Measurements from ENCODE around the gene VDAC1. TPM values are rescaled to one million over a fixed set of nuclear protein-coding genes. Genes with fewer than 3 reads are reported as not detected.
"Not testable (repeated sequence)": the region's sequence is repeated elsewhere in the genome, so short reads cannot be mapped to it uniquely, and the experiment has no call there.

The VDAC1 gene
- total RNA-seq, 4 donors from 2014 or later, result 151 to 220 (median 188) TPM

GRCh38 chr5:133981714-133982113 lies 23.1 kb downstream of the VDAC1 start:
- H3K27me3 ChIP-seq, result no peaks in the 10 kb centered on the region
- TF ChIP-seq POLR2A (IDR thresholded peaks at IDR 0.05) (no peak), CTCF (IDR thresholded peaks at IDR 0.05) (no peak)
- H3K36me3 ChIP-seq, result peaks cover 0 to 98% (median 22%) of the 10 kb centered on the region in 3 donors
- WGBS, 2 donors, result 38 to 63% methylated on average over 1 of the region's 1 CpG
- H3K27ac ChIP-seq, result no peak overlapping the region
- peaks cover 0 to 26% (median 10%) of the 10 kb centered on the region in 3 donors for H3K4me1 ChIP-seq
- intact Hi-C loops (cut with DNase I), result no loop called here
- H3K9me3 ChIP-seq, result no peaks in the 10 kb centered on the region
- no peak overlapping the region for H3K4me3 ChIP-seq
- no peak for DNase-seq

- no peak overlapping the region for H3K4me3 ChIP-seq
- peaks cover 4 to 98% (median 25%) of the 10 kb centered on the region in 3 donors for H3K36me3 ChIP-seq
- no peak for TF ChIP-seq POLR2A (IDR thresholded peaks at IDR 0.05)
- no peak for TF ChIP-seq CTCF (IDR thresholded peaks at IDR 0.05)
- WGBS, 2 donors, result 71 to 81% methylated on average over 7 of the region's 7 CpGs
- H3K9me3 ChIP-seq, result no peaks in the 10 kb centered on the region
- intact Hi-C loops (cut with DNase I), result no loop called here
- H3K27ac ChIP-seq, result no peak overlapping the region
- H3K27me3 ChIP-seq, result no peaks in the 10 kb centered on the region
- H3K4me1 ChIP-seq, result peaks cover 0 to 23% (median 10%) of the 10 kb centered on the region in 3 donors
- no peak for DNase-seq
These were observed 24.1 kb downstream of the VDAC1 start for GRCh38 chr5:133980652-133981051.

GRCh38 chr5:133978943-133979342 lies 25.8 kb downstream of the VDAC1 start:
- intact Hi-C loops (cut with DNase I), result no loop called here
- H3K27me3 ChIP-seq, result no peaks in the 10 kb centered on the region
- no peak for TF ChIP-seq CTCF (IDR thresholded peaks at IDR 0.05)
- no peak for TF ChIP-seq POLR2A (IDR thresholded peaks at IDR 0.05)
- DNase-seq, result no peak
- peaks cover 0 to 23% (median 10%) of the 10 kb centered on the region in 3 donors for H3K4me1 ChIP-seq
- no peaks in the 10 kb centered on the region for H3K9me3 ChIP-seq
- WGBS, 2 donors, result 79 to 86% methylated on average over 3 of the region's 3 CpGs
- H3K27ac ChIP-seq, result no peak overlapping the region
- H3K36me3 ChIP-seq, result peaks cover 18 to 98% (median 42%) of the 10 kb centered on the region in 3 donors
- no peak overlapping the region for H3K4me3 ChIP-seq

- no peak for DNase-seq
- Histone ChIP-seq H3K9me3 (no peaks in the 10 kb centered on the region), H3K4me1 (peaks cover 0 to 23% (median 10%) of the 10 kb centered on the region in 3 donors), H3K4me3 (no peak overlapping the region), H3K36me3 (peaks cover 18 to 98% (median 45%) of the 10 kb centered on the region in 3 donors), H3K27ac (peak overlapping the region in 2 of 4 donors; percentile 1 to 44), H3K27me3 (no peaks in the 10 kb centered on the region)
- intact Hi-C loops (cut with DNase I), result no loop called here
- no peak for TF ChIP-seq POLR2A (IDR thresholded peaks at IDR 0.05)
- TF ChIP-seq CTCF (IDR thresholded peaks at IDR 0.05), result no peak
- 0 to 36% methylated on average over 1 of the region's 1 CpG for WGBS, 2 donors
These were observed 26.9 kb downstream of the VDAC1 start for GRCh38 chr5:133977858-133978257.

GRCh38 chr5:133977161-133977787 lies 27.5 kb downstream of the VDAC1 start:
- WGBS, 2 donors, result 24 to 31% methylated on average over 2 to 5 of the region's 5 CpGs
- Histone ChIP-seq H3K9me3 (no peaks in the 10 kb centered on the region), H3K27ac (peak overlapping the region in 3 of 4 donors; percentile 25 to 51 (median 44)), H3K4me3 (no peak overlapping the region), H3K4me1 (peaks cover 0 to 23% (median 10%) of the 10 kb centered on the region in 3 donors), H3K27me3 (no peaks in the 10 kb centered on the region), H3K36me3 (peaks cover 18 to 98% (median 45%) of the 10 kb centered on the region in 3 donors)
- intact Hi-C loops (cut with DNase I), result no loop called here
- TF ChIP-seq POLR2A (IDR thresholded peaks at IDR 0.05) (no peak), CTCF (IDR thresholded peaks at IDR 0.05) (no peak)
- no peak for DNase-seq

- DNase-seq; H3K4me3 ChIP-seq; H3K9me3 ChIP-seq; H3K27ac ChIP-seq; intact Hi-C loops (cut with DNase I); H3K27me3 ChIP-seq: not testable (repeated sequence)
- peaks cover 0 to 23% (median 10%) of the 10 kb centered on the region in 3 donors for H3K4me1 ChIP-seq
- peaks cover 18 to 98% (median 45%) of the 10 kb centered on the region in 3 donors for H3K36me3 ChIP-seq
- 87 to 98% methylated on average over 7 to 15 of the region's 16 CpGs for WGBS, 2 donors
These were observed 29.2 kb downstream of the VDAC1 start for GRCh38 chr5:133975546-133975945.

All from esophagus squamous epithelium (tissue), 5 donors.